HG03469 (cell line): ENCODE data around the gene WFS1.

ENCODE experiments used
- ATAC-seq: cut with Tn5 transposase; IDR thresholded peaks from one replicate; pipeline ENCODE4 v1.9.1; 2021; ENCODE audit warnings: mild to moderate bottlenecking, moderate library complexity, moderate number of reproducible peaks; ENCODE audit not compliant: unreplicated experiment

WFS1 gene

GRCh38 chr4:6269616-6270511 lies at the start of gene WFS1:
WFS1 (plus strand) TSS chr4:6269850; CDS start chr4:6277456, 7,606 bp downstream.
- ATAC-seq: peak; percentile 100

- no peak for ATAC-seq
Observed at GRCh38 chr4:6221301-6221850, 48.3 kb upstream of the WFS1 start.

GRCh38 chr4:6221851-6222760 lies 47.5 kb upstream of the WFS1 start:
- ATAC-seq: no peak

- no peak for ATAC-seq
Observed at GRCh38 chr4:6222761-6223292, 46.8 kb upstream of the WFS1 start.

GRCh38 chr4:6224735-6225134 lies 44.9 kb upstream of the WFS1 start:
- ATAC-seq: no peak

- no peak for ATAC-seq
Observed at GRCh38 chr4:6225469-6225868, 44.2 kb upstream of the WFS1 start.

GRCh38 chr4:6226506-6226905 lies 43.1 kb upstream of the WFS1 start:
- no peak for ATAC-seq

- ATAC-seq: no peak
Observed at GRCh38 chr4:6227412-6228157, 42.1 kb upstream of the WFS1 start.

- ATAC-seq: no peak
Observed at GRCh38 chr4:6228158-6229067, 41.2 kb upstream of the WFS1 start.

GRCh38 chr4:6229095-6229494 lies 40.6 kb upstream of the WFS1 start:
- ATAC-seq: no peak

- ATAC-seq: no peak
Observed at GRCh38 chr4:6229671-6230501, 39.8 kb upstream of the WFS1 start.

- ATAC-seq: no peak
Observed at GRCh38 chr4:6230502-6230785, 39.2 kb upstream of the WFS1 start.

- ATAC-seq: no peak
Observed at GRCh38 chr4:6230827-6231662, 38.6 kb upstream of the WFS1 start.

- ATAC-seq: no peak
Observed at GRCh38 chr4:6231663-6232165, 37.9 kb upstream of the WFS1 start.

- no peak for ATAC-seq
Observed at GRCh38 chr4:6232836-6233785, 36.5 kb upstream of the WFS1 start.

GRCh38 chr4:6233929-6234328 lies 35.7 kb upstream of the WFS1 start:
- ATAC-seq: no peak

- ATAC-seq: no peak
Observed at GRCh38 chr4:6235012-6235411, 34.6 kb upstream of the WFS1 start.
